ENCODE data around the gene TMEM255A.

Gene TMEM255A

DNA sequence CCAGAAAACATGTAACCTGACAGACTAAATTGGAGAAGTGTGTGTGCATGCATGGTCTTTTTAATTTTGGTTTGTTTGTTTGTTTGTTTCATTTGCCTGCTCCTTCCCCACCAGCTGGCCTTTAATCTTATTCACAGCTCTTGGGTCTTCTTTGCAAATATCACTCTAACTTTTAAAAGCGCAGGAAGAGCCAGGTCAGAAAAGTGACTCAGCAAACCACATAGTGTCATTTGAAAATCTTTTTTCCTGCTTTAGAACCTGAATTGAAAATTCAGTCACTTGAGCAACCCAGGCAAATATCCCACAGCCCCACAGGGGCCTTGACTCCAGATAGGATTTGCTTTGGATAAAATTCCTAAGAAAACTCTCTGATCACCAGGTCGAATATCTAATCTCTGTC lies 4.6 kb downstream of the TMEM255A start:
- no peak for DNase-seq

GRCh38 chrX:120305531-120306141 lies 5.6 kb downstream of the TMEM255A start:
- no peak for DNase-seq

- no peak for DNase-seq
These were observed 7.0 kb downstream of the TMEM255A start for GRCh38 chrX:120304256-120304655.

- DNase-seq = peak; percentile 14 to 49 (median 25)
These were observed 8.8 kb downstream of the TMEM255A start for GRCh38 chrX:120302434-120302833.

- DNase-seq = no peak
These were observed 9.3 kb downstream of the TMEM255A start for GRCh38 chrX:120301960-120302359.

- DNase-seq = no peak
These were observed 9.8 kb downstream of the TMEM255A start for GRCh38 chrX:120301497-120301896.

GRCh38 chrX:120299928-120300327 lies 11.3 kb downstream of the TMEM255A start:
- no peak for DNase-seq

DNA sequence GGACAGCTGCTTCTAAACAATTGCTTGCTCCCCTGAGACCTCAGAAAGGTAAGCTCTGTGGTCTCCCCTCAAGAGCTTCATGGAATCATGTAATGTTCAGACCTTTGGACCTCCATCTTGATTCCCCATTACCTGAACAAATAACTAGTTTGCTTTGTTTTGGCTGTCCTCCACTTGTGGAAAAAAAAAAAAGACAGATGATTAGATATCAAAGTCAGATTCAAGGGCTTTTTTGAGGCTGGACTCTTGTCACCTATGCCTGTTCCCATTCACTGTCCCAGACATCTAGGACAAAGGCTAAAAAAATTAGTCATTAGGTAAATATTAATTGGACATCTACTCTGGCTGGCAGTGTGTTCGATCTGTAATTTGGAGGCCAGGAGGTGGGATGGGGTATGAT lies 13.3 kb downstream of the TMEM255A start:
- no peak for DNase-seq

- no peak for DNase-seq
These were observed 16.6 kb downstream of the TMEM255A start for GRCh38 chrX:120294651-120295050.

GRCh38 chrX:120293015-120293414 lies 18.2 kb downstream of the TMEM255A start:
- DNase-seq = no peak

GRCh38 chrX:120291211-120291610 lies 20.1 kb downstream of the TMEM255A start:
- no peak for DNase-seq

- DNase-seq = no peak
These were observed 21.2 kb downstream of the TMEM255A start for GRCh38 chrX:120290107-120290506.

GRCh38 chrX:120287513-120288112 lies 23.6 kb downstream of the TMEM255A start:
- DNase-seq = no peak

DNA sequence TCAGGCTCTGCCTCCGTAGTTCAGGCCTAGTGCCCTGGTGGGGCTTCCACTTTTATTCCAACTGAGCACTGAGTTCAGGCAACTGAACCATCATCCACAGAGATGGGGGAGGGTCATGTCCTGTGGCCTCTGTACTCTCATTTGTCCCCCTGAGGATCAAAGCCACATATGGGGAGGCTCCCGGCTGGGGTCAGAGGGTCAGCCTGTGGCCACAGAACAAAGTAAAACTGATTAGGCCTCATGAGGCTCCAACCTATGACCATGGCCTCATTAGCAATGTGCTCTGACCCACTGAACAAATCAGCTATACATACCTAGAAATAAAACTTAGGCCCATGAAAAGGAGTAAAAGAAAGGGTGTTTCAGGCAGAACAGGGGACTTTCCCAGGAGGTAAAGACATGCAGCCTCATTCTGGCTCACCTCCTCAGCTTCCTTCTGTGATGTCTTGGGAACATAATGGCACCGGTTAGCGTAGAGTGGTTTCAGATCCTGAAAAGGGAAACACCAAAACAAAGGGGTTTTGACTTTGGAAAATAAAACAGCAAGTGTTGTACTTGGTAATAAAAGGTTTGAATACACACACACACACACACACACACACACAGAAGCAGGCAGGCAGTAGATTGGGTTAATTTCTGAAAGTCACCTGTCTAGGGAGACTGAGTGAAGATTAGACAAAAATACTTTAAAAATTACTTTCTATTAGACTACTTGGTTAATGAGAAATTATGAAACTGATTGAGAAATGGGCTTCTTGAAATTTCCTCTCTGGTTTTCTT lies 24.3 kb downstream of the TMEM255A start:
- DNase-seq = no peak

DNA sequence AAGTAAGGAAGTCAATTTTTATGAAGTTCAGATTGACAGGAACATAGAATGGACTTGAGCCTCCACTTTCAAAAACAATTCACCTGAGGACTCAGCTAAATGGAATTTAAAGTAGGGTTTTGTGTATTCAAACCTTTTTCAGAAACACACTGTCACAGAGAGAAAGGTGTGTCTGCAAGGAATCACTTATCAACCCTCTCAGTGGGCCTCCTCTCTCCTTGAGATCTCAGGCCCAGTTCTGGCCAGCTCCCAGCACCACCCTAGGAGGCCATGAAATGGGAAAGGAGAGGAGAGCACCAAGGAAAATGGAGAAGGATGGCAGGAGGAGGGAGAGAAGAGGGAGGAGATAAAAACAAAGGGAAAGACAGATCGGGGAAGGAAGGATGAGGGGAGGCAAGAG lies 28.6 kb downstream of the TMEM255A start:
- DNase-seq = no peak

GRCh38 chrX:120281761-120282160 lies 29.5 kb downstream of the TMEM255A start:
- DNase-seq = no peak

DNA sequence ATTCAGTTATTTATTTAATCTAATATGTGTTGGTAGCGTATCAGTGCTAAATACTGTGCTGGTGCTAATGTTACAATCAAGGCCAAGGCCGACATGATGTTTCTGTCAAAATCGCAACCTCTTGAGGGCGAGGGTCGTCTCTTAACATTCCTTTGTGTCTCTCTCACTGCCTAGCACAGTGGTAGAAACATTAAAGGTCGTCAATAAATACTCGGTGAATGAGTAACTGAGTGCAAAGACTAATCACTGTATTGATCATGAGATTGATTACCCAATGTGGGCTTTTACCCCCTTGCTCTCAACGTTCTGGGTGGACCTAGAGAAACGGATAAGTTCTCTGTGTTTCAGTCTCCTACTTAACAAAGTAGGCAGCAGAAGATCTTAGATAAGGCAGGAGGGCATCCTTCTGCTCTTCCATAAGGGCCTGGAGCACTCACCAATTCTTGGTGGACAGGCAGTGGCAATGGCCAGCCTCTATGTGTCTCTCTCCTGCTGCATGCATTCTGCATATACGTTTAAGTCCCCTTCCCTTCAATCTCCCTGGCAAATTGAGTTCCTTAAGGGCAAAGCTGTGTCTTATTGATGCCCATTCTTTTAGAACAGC lies 30.1 kb downstream of the TMEM255A start:
- no peak for DNase-seq

DNA sequence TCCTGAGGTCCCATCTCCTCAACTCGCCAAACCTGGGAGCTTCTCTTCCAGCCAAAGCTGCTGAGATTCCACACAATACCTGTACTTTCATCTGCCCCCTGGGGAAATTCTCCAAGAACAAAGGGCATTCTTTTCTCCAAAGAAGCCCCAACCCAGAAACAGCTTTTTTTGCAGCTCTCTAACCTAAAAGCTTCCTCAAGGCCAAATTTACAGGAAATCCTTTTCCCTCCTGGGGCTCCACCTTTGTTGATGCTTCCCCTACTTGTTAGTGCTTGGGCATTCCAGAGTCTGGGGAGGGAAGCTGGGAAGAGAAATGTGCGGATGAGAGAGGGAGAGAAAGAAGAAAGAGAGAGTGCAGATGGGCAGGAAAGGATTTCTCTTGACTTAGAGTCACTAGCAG lies 36.3 kb downstream of the TMEM255A start:
- no peak for DNase-seq

- no peak for DNase-seq
These were observed 37.1 kb downstream of the TMEM255A start for GRCh38 chrX:120274145-120274544.

GRCh38 chrX:120271218-120271617 lies 40.0 kb downstream of the TMEM255A start:
- DNase-seq = no peak

- DNase-seq = no peak
These were observed 40.7 kb downstream of the TMEM255A start for GRCh38 chrX:120270567-120270966.

DNA sequence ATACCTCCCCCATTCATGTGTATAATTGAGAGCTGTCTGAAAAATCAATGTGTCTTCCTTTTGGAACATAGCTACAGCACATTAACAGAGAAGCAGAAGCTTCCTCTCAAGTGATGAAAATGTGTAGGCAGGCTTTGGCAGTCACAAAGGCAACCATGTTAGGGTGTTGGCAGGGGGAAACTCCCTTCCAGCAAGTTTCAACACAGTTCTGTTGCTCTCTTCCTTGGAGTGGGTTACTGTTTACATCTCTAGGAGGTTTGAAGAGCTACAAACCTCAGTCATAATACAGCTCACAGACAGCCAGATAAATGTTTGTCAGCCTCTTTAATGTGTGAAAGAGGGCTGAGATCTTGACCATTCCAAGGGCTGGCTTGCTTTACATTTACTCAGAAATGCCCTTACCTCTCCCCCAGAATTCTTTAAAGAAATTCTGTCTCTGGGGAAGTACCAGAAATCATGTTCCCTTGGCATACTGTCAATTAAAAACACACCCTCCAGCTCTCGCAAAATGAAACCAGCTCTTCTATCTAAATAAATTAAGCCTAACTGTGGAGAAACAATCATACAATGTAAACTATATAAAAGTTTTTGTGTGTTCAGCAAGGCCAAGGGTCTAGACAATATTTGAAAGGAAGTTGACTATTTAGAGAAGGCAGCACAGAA lies 41.8 kb downstream of the TMEM255A start:
- DNase-seq = no peak

GRCh38 chrX:120264341-120264740 lies 46.9 kb downstream of the TMEM255A start:
- DNase-seq = no peak

Measured in T-helper 1 cell (primary cell).